ENCODE data around the gene TRA2A.
"Not testable (repeated sequence)": the region's sequence is repeated elsewhere in the genome, so short reads cannot be mapped to it uniquely, and the experiment has no call there.

TRA2A gene

DNA sequence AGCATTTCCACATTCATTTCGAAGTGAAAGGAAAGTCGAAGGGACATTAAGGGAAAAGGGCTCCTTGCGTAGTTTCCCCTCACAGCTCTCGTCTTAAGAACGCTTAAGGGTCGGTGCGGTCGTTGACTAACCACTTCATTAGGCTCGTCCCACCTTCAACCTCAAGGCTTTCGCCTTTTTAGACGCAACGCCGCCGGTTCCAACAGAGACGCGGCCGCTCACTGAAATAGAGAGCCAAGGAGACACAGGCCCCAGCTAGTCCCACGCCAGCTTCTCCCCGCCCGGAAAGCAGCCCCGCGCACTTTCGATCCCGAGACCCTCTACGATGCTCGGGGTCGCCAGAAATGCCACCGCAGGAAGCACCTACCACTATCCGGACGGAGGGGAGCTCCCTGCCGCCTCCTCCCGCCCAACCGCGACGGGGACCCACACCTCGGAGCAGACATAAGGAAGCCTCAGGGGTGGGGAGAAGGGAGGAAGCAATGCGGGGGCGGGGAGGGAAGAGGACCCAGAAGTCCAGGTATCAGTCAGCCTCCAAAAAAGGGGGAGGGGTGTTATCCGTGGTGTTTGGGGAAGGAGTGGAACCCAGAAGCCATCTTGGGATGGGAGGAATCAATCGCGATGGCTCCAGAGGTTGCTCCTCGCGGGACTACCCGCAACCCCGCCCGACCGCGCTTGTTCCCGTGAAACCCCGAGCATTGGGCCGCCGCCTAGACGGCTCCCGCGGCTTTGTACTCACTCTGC is 559 bp downstream of the TRA2A start:
- H3K27ac ChIP-seq (ENCODE audit: low read depth, low read length): peak overlapping the region; percentile 85
- peaks cover 20% of the 10 kb centered on the region for H3K79me2 ChIP-seq (ENCODE audit: control insufficient read depth, insufficient read depth, low read length, poor library complexity)
- peak overlapping the region; percentile 100 for H3K4ac ChIP-seq (ENCODE audit: low read depth, low read length)
- H4K91ac ChIP-seq (ENCODE audit: low read depth, low read length): peak overlapping the region; percentile 88
- peak overlapping the region; percentile 1 for H2BK12ac ChIP-seq (ENCODE audit: low read length)
- peak overlapping the region; percentile 83 for H4K8ac ChIP-seq (ENCODE audit: low read depth, low read length)
- peak overlapping the region; percentile 94 for H3K4me3 ChIP-seq (ENCODE audit: low read depth, low read length)
- H2AK5ac ChIP-seq (ENCODE audit: low read length): peak overlapping the region; percentile 78
- peak overlapping the region; percentile 100 for H3K9ac ChIP-seq (ENCODE audit: low read length)
- H2BK120ac ChIP-seq (ENCODE audit: insufficient read depth, low read length, poor library complexity): peak overlapping the region; percentile 95
- H2AFZ ChIP-seq (ENCODE audit: insufficient read depth, low read length, poor library complexity): peak overlapping the region; percentile 42
- peak overlapping the region; percentile 87 for H2BK5ac ChIP-seq (ENCODE audit: low read depth, low read length, poor library complexity)
- peaks cover 13% of the 10 kb centered on the region for H3K79me1 ChIP-seq (ENCODE audit: low read length)
- peak overlapping the region; percentile 90 for H3K18ac ChIP-seq (ENCODE audit: low read length)
- no CpG with 5 or more reads among the region's 55 CpGs for WGBS (ENCODE audit: extremely low coverage, insufficient coverage, insufficient read length)
- H3K4me2 ChIP-seq (ENCODE audit: low read length): peak overlapping the region; percentile 68
- DNase-seq: peak; percentile 51 to 58
- H3K36me3 ChIP-seq (ENCODE audit: control insufficient read depth in 1 of 2, insufficient read depth in 2 of 2, low read length in 2 of 2): no peaks in the 10 kb centered on the region
- H3K23ac ChIP-seq (ENCODE audit: low read length): no peak overlapping the region
- H3K4me1 ChIP-seq (ENCODE audit: control insufficient read depth in 1 of 2, insufficient read depth in 2 of 2, low read length in 2 of 2): peaks cover 0 to 4% of the 10 kb centered on the region in 2 experiments
- no peaks in the 10 kb centered on the region for H3K9me3 ChIP-seq (ENCODE audit: insufficient read depth, low read depth, low read length)
- peak overlapping the region; percentile 91 for H4K12ac ChIP-seq (ENCODE audit: low read depth, low read length)
- no peaks in the 10 kb centered on the region for H3K27me3 ChIP-seq (ENCODE audit: insufficient read depth, low read length)
- peak overlapping the region; percentile 96 for H3K14ac ChIP-seq (ENCODE audit: low read length)

GRCh38 chr7:23530405-23530804 is 1.4 kb downstream of the TRA2A start:
- Histone ChIP-seq H3K4me2 (ENCODE audit: low read length) (peak overlapping the region; percentile 85), H3K14ac (ENCODE audit: low read length) (no peak overlapping the region), H4K91ac (ENCODE audit: low read depth, low read length) (no peak overlapping the region), H3K9me3 (ENCODE audit: insufficient read depth, low read depth, low read length) (no peaks in the 10 kb centered on the region), H4K8ac (ENCODE audit: low read depth, low read length) (no peak overlapping the region), H3K36me3 (ENCODE audit: control insufficient read depth in 1 of 2, insufficient read depth in 2 of 2, low read length in 2 of 2) (peaks cover 0 to 3% of the 10 kb centered on the region in 2 experiments), H2AK5ac (ENCODE audit: low read length) (no peak overlapping the region), H2BK5ac (ENCODE audit: low read depth, low read length, poor library complexity) (no peak overlapping the region), H3K27me3 (ENCODE audit: insufficient read depth, low read length) (no peaks in the 10 kb centered on the region), H3K9ac (ENCODE audit: low read length) (no peak overlapping the region), H3K18ac (ENCODE audit: low read length) (no peak overlapping the region), H2BK120ac (ENCODE audit: insufficient read depth, low read length, poor library complexity) (no peak overlapping the region), H3K4ac (ENCODE audit: low read depth, low read length) (peak overlapping the region; percentile 61), H2AFZ (ENCODE audit: insufficient read depth, low read length, poor library complexity) (no peak overlapping the region), H3K79me1 (ENCODE audit: low read length) (peaks cover 13% of the 10 kb centered on the region), H4K12ac (ENCODE audit: low read depth, low read length) (no peak overlapping the region), H2BK12ac (ENCODE audit: low read length) (no peak overlapping the region), H3K4me1 (ENCODE audit: control insufficient read depth in 1 of 2, insufficient read depth in 2 of 2, low read length in 2 of 2) (peaks cover 2 to 4% of the 10 kb centered on the region in 2 experiments), H3K23ac (ENCODE audit: low read length) (no peak overlapping the region), H3K27ac (ENCODE audit: low read depth, low read length) (no peak overlapping the region), H3K4me3 (ENCODE audit: low read depth, low read length) (no peak overlapping the region), H3K79me2 (ENCODE audit: control insufficient read depth, insufficient read depth, low read length, poor library complexity) (peaks cover 23% of the 10 kb centered on the region)
- DNase-seq: peak; percentile 16 to 46
- WGBS (ENCODE audit: extremely low coverage, insufficient coverage, insufficient read length): no CpG with 5 or more reads among the region's 8 CpGs

DNA sequence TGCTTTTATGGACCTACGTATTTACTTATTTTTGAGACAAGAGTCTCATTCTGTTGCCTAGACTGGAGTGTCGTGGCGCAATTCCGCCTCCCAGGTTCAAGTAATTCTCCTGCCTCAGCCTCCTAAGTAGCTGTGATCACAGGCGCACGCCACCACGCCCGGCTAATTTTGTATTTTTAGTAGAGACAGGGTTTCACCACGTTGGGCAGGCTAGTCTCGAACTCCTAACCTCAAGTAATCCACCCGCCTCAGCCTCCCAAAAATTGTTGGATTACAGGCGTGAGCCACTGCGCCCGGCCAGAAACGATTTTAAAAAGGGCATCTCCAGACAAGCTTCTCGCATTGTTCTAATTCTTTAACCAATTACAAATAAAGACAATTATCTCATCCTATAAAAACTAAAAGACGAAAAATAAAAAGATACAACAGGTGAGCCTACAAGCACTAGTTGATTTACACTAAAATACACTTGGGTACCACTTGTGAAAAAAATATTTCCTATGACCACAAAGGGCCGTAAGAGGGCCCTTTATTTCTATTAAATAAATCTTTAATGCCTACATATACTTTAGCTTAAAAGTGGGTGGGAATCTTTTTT is 2.4 kb downstream of the TRA2A start:
- WGBS (ENCODE audit: extremely low coverage, insufficient coverage, insufficient read length): no CpG with 5 or more reads among the region's 18 CpGs
- H3K4me3 ChIP-seq (ENCODE audit: low read depth, low read length): no peak overlapping the region
- no peaks in the 10 kb centered on the region for H3K9me3 ChIP-seq (ENCODE audit: insufficient read depth, low read depth, low read length)

DNA sequence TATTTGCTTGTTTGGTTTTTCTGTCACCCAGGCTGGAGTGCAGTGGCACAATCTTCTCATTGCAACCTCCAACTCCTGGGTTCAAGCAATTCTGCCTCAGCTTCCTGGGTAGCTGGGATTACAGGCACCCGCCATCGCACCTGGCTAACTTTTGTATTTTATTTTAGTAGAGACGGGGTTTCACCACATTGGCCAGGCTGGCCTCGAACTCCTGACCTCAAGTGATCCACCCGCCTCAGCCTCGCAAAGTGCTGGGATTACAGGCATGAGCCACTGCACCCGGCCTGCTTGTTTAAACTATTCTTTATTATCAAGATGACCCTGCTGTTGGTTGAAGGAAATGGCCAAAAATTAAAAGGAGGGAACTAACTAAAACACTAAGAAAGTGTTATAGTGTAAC is 6.2 kb downstream of the TRA2A start:
- H3K4me2 ChIP-seq (ENCODE audit: low read length); H3K23ac ChIP-seq (ENCODE audit: low read length); H3K14ac ChIP-seq (ENCODE audit: low read length); H3K27me3 ChIP-seq (ENCODE audit: insufficient read depth, low read length); H2BK5ac ChIP-seq (ENCODE audit: low read depth, low read length, poor library complexity); H4K12ac ChIP-seq (ENCODE audit: low read depth, low read length); H2BK12ac ChIP-seq (ENCODE audit: low read length); H3K27ac ChIP-seq (ENCODE audit: low read depth, low read length); H3K4me3 ChIP-seq (ENCODE audit: low read depth, low read length); H3K79me1 ChIP-seq (ENCODE audit: low read length); H3K9me3 ChIP-seq (ENCODE audit: insufficient read depth, low read depth, low read length); H3K9ac ChIP-seq (ENCODE audit: low read length); DNase-seq; H4K8ac ChIP-seq (ENCODE audit: low read depth, low read length); H3K4me1 ChIP-seq (ENCODE audit: control insufficient read depth in 1 of 2, insufficient read depth in 2 of 2, low read length in 2 of 2); H2BK120ac ChIP-seq (ENCODE audit: insufficient read depth, low read length, poor library complexity); H4K91ac ChIP-seq (ENCODE audit: low read depth, low read length); H2AFZ ChIP-seq (ENCODE audit: insufficient read depth, low read length, poor library complexity); H2AK5ac ChIP-seq (ENCODE audit: low read length); H3K36me3 ChIP-seq (ENCODE audit: control insufficient read depth in 1 of 2, insufficient read depth in 2 of 2, low read length in 2 of 2); H3K18ac ChIP-seq (ENCODE audit: low read length): not testable (repeated sequence)
- WGBS (ENCODE audit: extremely low coverage, insufficient coverage, insufficient read length): no CpG with 5 or more reads among the region's 7 CpGs
- peaks cover 16% of the 10 kb centered on the region for H3K79me2 ChIP-seq (ENCODE audit: control insufficient read depth, insufficient read depth, low read length, poor library complexity)
- peak overlapping the region; percentile 95 for H3K4ac ChIP-seq (ENCODE audit: low read depth, low read length)

More for the DNA sequence above, 2.4 kb downstream of the TRA2A start:
- Histone ChIP-seq H4K12ac (ENCODE audit: low read depth, low read length) (no peak overlapping the region), H4K91ac (ENCODE audit: low read depth, low read length) (no peak overlapping the region), H3K36me3 (ENCODE audit: control insufficient read depth in 1 of 2, insufficient read depth in 2 of 2, low read length in 2 of 2) (peaks cover 0 to 3% of the 10 kb centered on the region in 2 experiments), H2BK5ac (ENCODE audit: low read depth, low read length, poor library complexity) (no peak overlapping the region), H3K9ac (ENCODE audit: low read length) (no peak overlapping the region), H3K79me2 (ENCODE audit: control insufficient read depth, insufficient read depth, low read length, poor library complexity) (peaks cover 23% of the 10 kb centered on the region), H3K27me3 (ENCODE audit: insufficient read depth, low read length) (no peaks in the 10 kb centered on the region), H4K8ac (ENCODE audit: low read depth, low read length) (no peak overlapping the region), H3K4ac (ENCODE audit: low read depth, low read length) (peak overlapping the region; percentile 95), H3K18ac (ENCODE audit: low read length) (no peak overlapping the region), H3K4me2 (ENCODE audit: low read length) (peak overlapping the region; percentile 43), H3K14ac (ENCODE audit: low read length) (no peak overlapping the region), H3K27ac (ENCODE audit: low read depth, low read length) (no peak overlapping the region), H3K23ac (ENCODE audit: low read length) (no peak overlapping the region), H2AK5ac (ENCODE audit: low read length) (no peak overlapping the region), H3K4me1 (ENCODE audit: control insufficient read depth in 1 of 2, insufficient read depth in 2 of 2, low read length in 2 of 2) (peaks cover 2 to 4% of the 10 kb centered on the region in 2 experiments), H2BK120ac (ENCODE audit: insufficient read depth, low read length, poor library complexity) (no peak overlapping the region), H2BK12ac (ENCODE audit: low read length) (no peak overlapping the region), H3K79me1 (ENCODE audit: low read length) (peaks cover 13% of the 10 kb centered on the region), H2AFZ (ENCODE audit: insufficient read depth, low read length, poor library complexity) (no peak overlapping the region)
- peak in 1 of 2 donors; percentile 31 for DNase-seq
